Activated CD4-positive, alpha-beta T cell treated with anti-CD3 and anti-CD28 coated beads, Interleukin-2, Interleukin-4, amounts not matched to agents 100 ng/mL and 50 ng/mL, durations not matched to agents 16 hours and 8 hours (primary cell): Measurements from ENCODE around the gene FAM170B.
A peak's percentile ranks its signal among the peaks of the same experiment; 100 is the strongest.

ENCODE experiments used
- DNase-seq: peaks from one replicate; pipeline ENCODE4 v3.0.0-alpha.2; 2020; ENCODE audit warnings: low spot score

The FAM170B gene

GRCh38 chr10:49123981-49124950 lies 9.6 kb downstream of the FAM170B start:
- DNase-seq: no peak

- no peak for DNase-seq
Observed at GRCh38 chr10:49120911-49121310, 12.9 kb downstream of the FAM170B start.

GRCh38 chr10:49119746-49120145 lies 14.1 kb downstream of the FAM170B start:
- DNase-seq: no peak

DNA sequence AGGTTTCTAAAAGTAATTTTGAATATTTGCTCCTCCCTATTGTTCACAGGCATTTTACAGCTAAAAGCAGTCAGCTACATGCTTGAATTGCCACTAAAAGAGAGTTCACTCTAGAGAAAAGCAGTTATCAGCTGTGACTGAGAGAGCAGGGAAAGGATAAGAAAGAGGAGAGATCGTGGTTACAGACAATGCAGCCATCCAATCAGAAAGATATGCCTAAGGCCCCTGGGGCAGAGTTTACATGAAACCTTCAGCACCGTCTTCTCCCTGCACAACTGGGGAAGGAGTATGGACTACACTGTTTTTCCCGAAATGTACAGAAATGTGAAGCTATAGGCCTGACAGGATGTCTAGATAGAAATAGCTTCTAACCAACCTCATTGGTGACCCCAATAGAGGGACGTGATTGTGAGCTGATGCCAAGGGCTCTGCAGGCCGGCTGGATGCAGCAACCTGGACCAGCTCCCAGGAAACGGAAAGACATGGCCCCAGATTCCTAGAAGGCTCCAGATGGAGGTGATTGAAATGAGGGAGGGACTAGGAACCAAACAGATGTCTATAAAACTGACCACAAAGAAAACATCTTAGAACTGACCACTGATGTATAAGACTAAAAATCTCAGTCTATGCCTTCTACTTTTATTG lies 15.3 kb downstream of the FAM170B start:
- no peak for DNase-seq

DNA sequence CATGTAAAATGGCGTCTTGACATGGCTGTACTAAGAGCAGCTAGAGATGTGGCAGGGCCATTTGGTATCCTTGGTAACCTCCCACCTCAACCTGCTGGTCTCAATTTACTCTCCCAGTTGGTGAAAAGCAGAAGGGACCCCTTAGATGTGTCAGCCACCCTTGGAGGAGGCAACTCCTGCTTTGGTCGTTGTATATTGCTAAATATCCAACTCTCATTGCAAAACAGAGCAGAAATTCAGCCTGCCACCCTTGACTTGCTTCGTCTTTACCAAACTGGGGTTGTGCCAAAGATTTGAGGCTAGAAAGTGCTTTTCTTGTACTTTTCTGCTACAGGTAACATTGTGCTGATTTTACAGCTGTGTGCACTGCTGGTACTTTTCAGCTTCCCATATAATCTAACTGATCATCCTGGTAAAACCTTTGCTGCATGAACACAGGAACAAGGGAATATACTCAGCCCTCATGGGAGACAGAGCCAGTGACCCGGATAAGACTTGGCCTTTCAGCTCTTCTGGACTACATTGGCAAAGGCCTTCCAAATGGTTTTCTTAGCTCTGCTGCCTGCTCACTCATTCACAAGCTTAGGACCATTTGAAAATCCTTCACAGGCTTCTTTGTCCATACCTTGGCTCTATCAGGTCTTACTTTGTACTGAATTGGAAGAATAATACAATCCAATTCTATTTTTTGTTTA lies 16.3 kb downstream of the FAM170B start:
- no peak for DNase-seq

GRCh38 chr10:49116509-49117375 lies 17.1 kb downstream of the FAM170B start:
- no peak for DNase-seq

DNA sequence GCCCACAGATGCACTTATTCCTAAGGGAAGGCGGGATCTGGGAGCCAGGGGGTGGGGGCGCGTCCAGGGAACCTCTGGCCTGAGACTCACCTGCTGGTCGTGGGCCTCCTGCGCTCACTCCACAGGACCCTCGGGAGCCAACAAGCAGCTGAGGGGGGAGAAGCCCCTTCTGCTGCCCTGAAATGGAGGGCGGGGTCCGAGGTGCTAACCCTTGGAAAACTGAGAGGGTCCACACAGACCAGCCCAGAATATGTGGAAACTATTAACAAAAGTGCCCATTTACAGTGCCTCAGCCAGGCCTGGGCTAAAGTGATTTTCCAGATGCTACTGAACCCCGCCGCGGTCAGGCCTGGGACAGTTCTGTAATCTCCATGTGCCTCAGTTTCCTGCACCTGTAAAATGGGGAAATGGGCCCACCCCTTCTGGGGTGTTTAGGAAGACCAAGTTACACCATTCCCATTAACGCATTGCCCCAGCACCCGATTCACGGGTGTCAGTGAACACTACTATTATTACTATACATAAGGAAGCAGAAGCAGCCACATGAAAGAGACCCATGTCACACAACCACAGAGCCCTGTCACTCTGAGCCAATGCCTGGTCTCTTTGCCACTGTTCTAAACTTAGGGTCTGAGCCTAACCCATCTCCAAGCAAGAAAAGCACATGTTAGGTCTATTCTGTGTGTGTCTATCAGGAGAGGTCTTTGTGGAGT lies 17.9 kb downstream of the FAM170B start:
- peak; percentile 45 for DNase-seq

DNA sequence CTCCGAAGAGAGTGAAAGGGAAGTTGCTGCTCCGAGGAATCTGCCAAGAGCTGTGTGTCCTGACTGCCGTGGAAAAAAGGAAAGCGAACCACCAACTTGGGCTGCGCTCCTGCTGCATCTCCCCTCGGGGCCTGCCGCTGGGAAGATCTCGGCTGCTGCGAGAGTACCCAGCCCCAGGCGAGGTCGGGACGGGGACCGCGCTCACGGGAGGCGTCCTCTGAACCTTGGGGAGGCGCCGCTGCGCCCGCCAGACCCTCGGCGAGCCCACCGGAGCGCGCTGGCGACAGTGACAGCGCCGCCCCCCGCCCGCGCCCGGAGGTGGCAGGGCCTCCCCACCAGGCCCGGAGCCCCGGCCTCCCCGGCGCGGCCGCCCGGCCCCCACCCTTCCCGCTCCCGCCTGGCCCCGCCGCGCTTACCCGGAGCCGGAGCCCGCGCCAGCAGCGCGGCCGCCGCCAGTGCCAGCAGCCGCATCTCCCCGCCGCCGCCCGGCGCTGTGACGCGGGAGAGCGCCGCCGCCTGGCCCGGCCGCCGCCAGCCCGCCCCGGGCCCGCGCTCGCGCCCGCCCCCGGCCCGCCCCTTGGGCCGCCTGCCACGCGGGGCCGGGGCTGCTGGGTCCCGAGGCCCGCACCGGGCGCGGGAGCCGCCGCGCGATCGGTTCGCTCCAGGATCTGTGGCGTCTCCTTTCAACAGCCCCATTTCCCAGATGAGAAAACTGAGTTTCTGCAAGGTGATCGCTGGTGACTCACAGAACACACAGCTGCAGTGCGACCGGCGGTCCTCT lies 18.6 kb downstream of the FAM170B start, which contains the start of gene VSTM4:
TSS of gene VSTM4 (minus strand) at position 508 of the 781 bp plus-strand sequence. CDS start at position 471, 37 bp downstream.
- DNase-seq: no peak

DNA sequence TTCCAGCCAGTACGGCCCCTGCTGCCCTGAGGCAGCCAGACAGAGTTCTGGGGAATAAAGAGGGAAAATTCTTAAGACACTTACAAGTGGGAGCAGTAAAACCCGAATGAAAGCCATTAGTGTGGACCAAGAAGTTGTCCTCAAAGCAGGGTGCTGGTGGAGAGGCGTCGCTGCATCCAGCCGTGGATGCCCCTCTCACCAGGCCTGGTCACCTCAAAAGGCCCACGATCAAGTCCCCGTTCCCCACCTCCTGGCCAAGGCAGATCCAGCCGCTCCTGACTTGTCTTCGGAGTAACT lies 19.2 kb downstream of the FAM170B start:
- DNase-seq: no peak

DNA sequence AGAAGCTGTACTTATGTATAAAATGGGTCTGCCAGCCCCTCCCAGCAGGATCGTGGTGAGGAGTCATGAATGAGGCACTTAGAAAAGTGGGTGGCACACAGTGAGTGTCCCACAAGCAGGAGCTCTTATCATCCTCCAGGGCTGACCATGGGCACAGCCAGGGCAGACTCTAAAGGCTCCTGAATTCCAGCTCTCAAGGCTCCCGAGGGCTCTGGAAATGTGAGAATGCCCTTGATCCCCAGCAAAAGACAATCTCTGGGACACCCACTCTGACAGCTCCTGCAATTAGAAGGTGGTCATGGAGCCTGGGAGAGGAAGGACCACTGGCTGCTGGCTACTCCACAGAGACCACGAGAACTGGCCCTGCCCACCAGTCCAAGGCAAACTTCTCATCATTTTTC lies 20.1 kb downstream of the FAM170B start:
- no peak for DNase-seq

- DNase-seq: no peak
Observed at GRCh38 chr10:49112851-49113250, 21.0 kb downstream of the FAM170B start.

GRCh38 chr10:49112098-49112497 lies 21.7 kb downstream of the FAM170B start:
- no peak for DNase-seq

DNA sequence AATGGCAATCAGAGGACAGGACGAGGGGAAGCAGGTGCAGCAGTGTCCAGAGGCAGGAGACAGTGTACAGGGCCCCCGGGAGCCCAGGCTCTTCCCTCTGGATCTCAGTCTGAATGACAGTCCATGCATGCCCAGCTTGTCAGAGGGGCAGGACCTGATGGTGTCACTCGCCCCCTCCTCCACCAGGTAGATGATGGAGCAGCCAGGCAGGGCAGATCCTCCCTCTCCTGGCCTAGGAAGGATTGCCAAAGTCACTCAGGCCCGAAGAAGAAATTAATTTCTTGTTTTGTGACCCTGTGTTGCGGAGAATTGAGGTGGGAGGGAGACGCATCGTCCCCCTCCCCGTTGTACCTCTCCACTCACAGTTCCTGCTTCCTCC lies 22.5 kb downstream of the FAM170B start:
- DNase-seq: no peak

DNA sequence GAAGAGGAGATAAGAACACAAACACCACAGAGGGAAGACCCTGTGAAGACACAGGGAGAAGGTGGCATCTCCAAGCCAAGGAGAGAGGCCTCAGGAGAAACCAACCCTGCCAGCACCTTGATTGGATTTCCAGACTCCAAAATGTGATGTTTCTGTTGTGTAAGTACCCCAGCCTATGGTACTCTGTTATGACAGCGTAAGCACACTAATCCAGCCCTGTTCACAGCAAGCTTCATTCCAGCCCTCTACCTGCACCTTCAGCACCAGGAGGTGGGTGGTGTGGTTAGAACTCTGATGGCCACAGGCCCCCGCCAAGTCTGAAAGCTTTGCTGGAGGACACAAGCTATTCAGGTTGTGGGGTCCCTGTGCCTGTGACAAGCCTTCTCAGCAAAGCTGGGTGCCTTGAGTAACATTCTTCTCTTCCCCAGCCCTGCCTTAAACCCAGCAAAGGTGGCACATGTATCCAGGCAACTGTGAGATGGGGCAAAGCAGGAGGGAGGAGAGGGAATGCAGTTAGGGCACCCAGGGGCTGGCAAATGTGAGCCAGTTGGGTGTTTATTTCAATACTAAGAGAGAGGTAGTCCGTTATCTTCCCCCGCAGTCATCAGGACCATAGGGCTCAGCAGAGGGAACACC lies 23.0 kb downstream of the FAM170B start:
- DNase-seq: no peak

GRCh38 chr10:49109669-49110340 lies 24.0 kb downstream of the FAM170B start:
- DNase-seq: no peak

- DNase-seq: no peak
Observed at GRCh38 chr10:49108656-49109055, 25.2 kb downstream of the FAM170B start.

DNA sequence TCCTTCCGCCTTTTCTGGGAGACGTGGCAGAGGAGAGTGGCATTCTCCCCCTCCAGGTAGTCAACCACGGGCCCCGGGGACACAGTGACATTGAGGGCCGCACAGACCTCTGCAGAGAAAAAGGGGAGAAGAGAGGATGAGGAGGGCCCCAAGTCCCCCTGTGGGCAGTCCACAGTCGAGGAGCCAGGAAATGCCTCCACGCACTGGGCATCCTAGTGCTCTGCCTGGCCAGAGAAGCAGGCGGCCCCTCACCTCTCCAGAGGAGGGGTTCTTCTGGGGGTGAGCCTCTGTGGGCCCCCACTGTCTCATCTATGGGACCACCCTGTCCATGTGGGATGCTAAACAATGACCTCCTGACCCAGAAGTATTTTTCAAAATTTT lies 25.9 kb downstream of the FAM170B start:
- DNase-seq: no peak

- no peak for DNase-seq
Observed at GRCh38 chr10:49107111-49107886, 26.5 kb downstream of the FAM170B start.

DNA sequence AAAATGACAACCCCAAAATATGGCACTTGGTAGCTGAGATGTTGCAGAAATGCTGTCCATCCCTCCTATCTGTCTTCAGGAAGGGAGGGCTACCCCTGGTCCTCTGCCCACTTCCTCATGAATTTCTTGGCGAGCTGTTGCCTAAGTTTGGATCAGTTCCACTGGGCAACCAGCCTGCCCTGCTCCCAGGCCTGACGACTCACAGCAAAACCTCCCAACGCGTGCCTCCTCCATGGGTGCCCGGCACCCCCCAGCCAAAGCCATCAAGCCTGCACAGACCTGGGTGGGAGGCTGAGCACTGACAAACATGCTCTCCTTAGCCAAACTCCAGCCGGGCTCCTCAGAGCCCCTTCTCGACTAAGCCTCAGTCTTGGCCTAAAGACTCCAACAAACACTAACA lies 27.4 kb downstream of the FAM170B start:
- no peak for DNase-seq
